ENCODE data around the gene SPEF2.

Gene SPEF2

GRCh38 chr5:35777358-35778087 lies 159.9 kb downstream of the SPEF2 start:
- in situ Hi-C loops (cut with MboI; ENCODE audit: low sequenced_read_pairs): loop anchor here (5.0 kb wide), 1 partner anchor 150 kb away; no protein-coding TSS in a partner anchor

DNA sequence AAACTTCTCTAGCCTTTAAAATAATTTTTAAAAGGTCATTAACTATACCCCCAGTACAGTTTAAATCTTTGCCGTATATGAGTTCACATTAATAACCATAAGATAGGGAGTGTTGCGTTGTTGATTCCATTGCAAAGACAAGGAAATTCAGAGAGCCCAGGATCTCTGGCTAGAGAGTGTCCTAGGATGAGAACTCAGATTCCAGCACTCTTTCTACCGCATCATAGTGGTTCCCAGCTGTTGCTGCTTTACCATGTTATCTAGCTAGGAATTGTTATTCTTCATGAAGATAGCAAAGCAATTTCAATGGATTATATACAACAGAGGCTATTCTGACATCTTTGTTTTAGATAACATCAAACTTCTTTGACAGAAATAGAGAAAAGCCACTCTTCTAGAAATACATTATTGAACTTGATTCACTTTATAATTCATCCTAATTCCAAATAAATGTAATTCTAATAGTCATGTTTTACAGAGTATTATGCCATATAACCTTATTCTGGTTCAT lies 160.7 kb downstream of the SPEF2 start:
- in situ Hi-C loops (cut with MboI; ENCODE audit: low sequenced_read_pairs): loop anchor here (5.0 kb wide), 1 partner anchor 149 kb away; no protein-coding TSS in a partner anchor

- in situ Hi-C loops (cut with MboI; ENCODE audit: low sequenced_read_pairs): no loop called here
Observed at GRCh38 chr5:35780236-35780635, 162.6 kb downstream of the SPEF2 start.

DNA sequence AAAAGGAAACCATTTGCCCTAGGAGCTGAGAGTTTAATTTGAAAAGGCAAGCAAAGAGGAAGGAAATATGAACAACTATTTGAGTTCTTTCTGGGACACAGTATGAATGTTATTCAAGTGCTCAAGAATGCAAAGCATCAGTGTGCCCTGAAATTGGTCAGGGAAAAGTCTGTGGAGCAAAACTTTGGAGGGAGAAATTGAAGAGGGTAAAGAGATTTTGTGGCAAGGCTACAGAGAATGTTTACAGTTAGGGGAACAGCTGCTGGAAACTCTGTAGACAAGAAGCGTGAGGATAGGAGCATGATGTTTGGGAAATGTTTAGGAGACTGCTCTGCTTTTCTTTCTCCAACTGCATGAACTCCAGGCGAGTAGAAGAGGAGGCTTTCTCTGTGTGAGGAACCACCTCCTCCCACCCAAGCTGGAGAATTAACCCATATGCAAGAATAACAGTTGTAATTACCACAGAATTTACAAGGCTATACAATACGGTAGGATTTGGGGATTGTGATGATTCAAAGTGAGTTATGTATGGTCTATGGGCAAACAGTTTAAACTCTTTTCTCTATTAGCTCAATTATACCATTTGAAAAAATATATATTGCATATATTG lies 163.6 kb downstream of the SPEF2 start:
- in situ Hi-C loops (cut with MboI; ENCODE audit: low sequenced_read_pairs): no loop called here

DNA sequence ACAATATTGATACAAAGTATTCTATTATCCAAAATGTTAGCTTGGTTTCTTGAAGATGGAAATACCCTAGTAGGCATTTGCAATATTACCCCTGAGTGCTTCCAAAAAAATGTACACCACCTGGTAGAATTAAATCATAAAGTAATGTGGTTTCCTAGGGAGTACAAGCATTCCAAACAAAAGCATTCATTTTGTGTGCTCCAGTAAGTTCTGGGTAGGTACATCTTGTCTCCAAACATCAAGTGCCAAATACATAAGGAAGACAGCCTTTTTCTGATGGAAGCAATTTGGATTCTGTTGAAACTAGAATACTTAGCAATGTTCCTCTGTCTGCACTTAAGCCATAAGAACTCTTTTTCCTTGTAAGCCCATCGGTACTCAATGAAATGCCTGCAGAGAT lies 165.9 kb downstream of the SPEF2 start:
- in situ Hi-C loops (cut with MboI; ENCODE audit: low sequenced_read_pairs): no loop called here

DNA sequence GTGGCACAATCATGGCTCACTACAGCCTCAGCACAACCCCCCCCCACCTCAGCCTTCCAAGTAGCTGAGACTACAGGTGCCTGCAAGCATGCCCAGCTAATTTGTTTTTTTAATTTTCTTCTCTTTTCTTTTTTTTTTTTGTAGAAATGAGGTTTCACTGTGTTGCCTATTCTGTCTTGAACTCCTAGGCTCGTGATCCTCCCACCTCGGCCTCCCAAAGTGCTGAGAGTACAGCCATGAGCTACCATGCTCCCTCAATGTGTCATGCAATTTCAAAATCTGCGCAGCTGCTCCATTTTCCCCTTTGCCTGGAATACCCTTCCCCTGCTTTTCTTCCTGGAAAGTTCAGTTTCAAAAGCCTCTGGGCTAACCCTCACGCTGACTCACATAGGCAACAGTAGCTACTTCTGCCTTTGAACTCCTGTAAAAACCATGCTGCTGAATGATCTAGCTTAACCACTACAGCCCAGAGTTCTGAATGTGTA lies 168.0 kb downstream of the SPEF2 start:
- in situ Hi-C loops (cut with MboI; ENCODE audit: low sequenced_read_pairs): no loop called here

GRCh38 chr5:35788724-35789123 lies 171.1 kb downstream of the SPEF2 start:
- in situ Hi-C loops (cut with MboI; ENCODE audit: low sequenced_read_pairs): no loop called here

- in situ Hi-C loops (cut with MboI; ENCODE audit: low sequenced_read_pairs): no loop called here
Observed at GRCh38 chr5:35789732-35790456, 172.2 kb downstream of the SPEF2 start.

DNA sequence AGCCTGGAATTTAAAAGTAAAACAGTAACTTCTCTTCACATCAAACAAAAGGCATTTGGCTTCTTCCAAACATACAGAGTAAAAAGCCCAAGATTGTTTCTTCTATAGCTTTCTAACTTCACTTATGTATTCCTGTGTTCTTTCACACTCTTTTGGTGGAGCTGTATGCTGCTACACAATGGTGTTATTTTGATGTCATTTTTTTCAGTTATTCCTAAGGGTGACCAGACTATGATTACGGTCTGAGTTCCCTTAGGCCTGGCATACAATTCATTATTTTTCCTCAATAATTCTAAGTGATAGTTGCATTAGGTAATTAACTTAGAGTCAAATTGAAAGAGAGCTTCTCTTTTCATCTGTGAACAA lies 172.8 kb downstream of the SPEF2 start:
- in situ Hi-C loops (cut with MboI; ENCODE audit: low sequenced_read_pairs): no loop called here

GRCh38 chr5:35794328-35794619 lies 176.6 kb downstream of the SPEF2 start:
- in situ Hi-C loops (cut with MboI; ENCODE audit: low sequenced_read_pairs): no loop called here

GRCh38 chr5:35794684-35795375 lies 177.2 kb downstream of the SPEF2 start:
- in situ Hi-C loops (cut with MboI; ENCODE audit: low sequenced_read_pairs): no loop called here

DNA sequence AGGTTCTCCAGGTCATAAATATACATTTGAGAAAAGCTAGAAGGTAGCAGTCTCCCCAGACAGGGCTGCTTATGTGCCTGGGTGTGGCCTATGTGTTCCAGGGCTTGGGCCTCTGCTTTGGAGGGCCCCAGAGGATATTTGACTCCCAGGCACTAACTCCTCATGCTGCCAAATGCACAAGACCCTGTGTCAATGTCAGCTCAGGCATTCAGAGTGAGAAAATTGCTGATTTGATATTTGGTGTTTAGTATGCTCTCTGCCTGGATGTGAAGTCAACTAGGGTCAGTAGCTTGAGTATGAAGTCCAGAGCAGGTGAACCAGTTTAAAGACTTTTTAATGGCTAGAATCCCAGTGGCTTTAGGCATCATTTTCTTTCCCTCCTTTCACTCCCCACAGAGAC lies 181.5 kb downstream of the SPEF2 start:
- in situ Hi-C loops (cut with MboI; ENCODE audit: low sequenced_read_pairs): no loop called here

DNA sequence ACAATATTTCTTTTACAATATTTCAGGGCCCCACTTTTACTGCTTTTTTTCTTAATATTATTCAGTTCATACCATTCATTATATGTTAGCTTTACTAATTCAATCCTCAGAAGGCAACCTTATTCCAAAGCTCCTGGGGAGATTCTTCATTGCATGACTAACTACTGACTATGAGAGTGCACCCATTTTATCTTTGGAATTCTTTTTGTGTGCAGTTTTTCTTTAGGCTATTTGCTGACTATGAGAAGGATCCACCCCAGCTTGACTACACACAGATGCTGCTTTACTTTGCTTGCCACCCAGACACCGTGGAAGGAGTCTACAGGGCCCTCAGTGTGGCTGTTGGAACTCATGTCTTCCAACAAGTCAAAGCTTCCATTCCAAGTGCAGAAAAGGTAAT lies 182.1 kb downstream of the SPEF2 start:
- in situ Hi-C loops (cut with MboI; ENCODE audit: low sequenced_read_pairs): no loop called here

- in situ Hi-C loops (cut with MboI; ENCODE audit: low sequenced_read_pairs): no loop called here
Observed at GRCh38 chr5:35803191-35803651, 185.6 kb downstream of the SPEF2 start.

- in situ Hi-C loops (cut with MboI; ENCODE audit: low sequenced_read_pairs): no loop called here
Observed at GRCh38 chr5:35804201-35804653, 186.6 kb downstream of the SPEF2 start.

DNA sequence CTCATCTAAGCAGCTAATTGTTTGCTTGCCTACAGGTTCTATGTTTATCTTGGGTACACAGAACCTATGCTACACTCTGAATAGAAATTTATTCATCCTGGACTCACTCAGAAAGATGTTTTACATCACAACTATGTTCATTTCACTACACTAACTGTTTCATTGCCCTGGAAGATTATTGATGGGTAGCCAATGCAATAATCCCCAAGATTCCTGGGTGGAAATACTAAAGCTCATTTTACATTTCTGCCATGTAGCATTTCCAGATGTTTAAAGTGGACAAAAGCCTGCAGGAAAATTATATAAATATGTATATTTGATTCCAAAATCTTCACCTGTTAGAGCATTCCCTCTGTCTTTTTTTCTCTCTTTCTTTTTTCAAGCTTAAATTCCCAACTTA lies 187.2 kb downstream of the SPEF2 start:
- in situ Hi-C loops (cut with MboI; ENCODE audit: low sequenced_read_pairs): no loop called here

DNA sequence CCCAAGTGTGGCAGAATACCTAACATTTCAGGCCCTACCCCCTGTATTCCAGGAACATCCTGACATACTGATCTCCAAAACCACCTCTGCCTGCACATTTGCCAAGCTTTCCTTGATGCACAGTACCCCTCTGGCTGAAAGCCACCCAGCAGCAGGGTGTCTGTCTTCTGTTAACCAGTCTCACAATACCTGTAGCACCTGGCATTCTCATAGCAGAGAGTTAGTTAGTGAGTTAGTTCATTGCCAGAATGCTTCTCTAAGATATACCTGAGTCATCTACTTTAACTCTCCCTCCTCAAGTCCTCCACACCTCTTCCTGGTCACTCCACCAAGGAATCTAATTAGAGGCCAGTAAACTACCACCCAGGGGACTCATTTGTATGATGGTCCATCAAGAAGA lies 192.9 kb downstream of the SPEF2 start:
- in situ Hi-C loops (cut with MboI; ENCODE audit: low sequenced_read_pairs): no loop called here

DNA sequence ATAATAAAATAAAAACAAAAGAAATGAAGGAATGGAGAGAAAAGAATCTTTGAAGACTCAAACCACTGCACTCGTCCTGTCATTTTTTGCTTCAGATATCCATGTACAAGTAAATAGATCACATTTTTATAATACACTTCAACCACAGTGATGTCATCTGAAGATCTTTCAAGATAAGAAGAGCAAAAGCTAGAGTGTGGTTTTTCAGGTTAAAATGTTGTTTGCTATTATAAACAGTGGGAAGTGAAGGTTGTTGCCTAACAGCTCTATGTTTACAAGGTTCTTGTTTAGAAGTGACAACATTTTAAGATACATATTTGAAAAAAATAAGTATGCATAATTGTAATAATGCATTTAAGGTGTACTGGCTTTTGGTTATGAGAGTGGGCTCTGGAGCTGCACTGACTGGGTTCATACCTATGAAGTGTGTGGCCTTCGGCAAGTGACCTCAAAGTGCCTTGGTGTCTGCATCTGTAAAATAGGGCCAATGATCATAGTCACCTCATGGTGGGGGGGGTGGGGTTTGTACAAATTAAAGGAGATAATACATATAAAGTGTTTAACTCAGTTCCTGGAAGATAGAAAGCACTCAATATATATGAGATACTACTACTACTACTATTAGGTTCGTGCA lies 193.6 kb downstream of the SPEF2 start:
- in situ Hi-C loops (cut with MboI; ENCODE audit: low sequenced_read_pairs): no loop called here

DNA sequence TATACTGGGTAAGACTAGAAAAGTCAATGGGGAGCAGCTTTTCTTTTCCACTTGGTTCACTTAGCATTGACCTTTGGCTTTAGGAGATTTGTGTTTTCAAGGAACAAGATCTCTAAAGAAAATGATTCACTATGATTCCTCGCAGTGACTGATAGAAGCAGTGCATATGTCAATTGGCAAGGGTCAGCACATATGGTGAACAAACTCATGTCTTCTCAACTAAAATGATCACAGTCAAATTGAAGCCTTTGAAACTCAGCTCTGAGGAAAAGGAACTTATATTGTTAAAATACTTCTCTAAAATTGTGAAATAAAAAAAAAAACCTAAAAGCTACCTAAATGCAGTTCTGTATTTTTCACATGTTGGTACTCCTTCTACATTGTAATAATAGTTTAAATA lies 195.9 kb downstream of the SPEF2 start:
- in situ Hi-C loops (cut with MboI; ENCODE audit: low sequenced_read_pairs): no loop called here

DNA sequence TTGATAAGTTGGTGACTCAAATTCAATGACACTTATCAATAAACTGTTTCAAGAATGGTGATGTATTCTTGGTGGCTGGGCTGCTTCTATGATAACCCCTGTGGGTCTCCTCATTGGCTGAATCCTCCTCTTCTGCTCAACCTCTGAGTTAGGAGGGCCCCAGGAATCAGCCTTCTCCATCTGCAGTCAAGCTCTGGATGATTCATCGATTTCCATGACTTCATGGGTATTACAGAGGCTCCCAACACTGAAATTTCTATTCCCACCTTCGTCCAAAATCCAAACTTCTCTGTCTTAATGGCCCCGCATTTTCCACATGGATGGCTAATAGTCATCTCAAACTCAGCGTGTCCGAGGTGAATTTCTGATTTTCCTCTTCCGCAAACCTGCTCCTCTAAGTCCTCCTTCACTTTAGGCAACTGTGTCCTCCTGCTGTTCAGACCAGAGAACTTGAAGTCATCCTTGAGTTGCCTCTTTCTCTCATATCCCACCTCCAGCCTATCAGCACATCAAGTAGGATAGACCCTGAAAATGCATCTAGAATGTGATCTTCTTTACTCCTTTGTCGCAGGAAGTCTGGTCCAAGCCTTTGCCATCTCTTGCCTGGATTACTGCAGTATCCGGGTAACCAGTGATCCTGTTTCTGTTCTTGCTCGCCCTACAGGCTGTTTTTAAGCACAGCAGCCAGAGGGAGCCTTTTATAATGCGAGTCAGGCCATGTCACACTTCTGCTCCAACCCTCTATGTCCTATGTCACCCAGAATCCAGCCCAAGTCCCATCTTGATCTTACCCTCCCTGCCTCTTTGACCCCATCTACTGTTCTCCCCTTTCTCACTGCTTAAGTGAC lies 197.7 kb downstream of the SPEF2 start:
- in situ Hi-C loops (cut with MboI; ENCODE audit: low sequenced_read_pairs): no loop called here
